GM12878 (cell line): ENCODE measurements around the gene SETD7. TPM values are rescaled to one million over a fixed set of nuclear protein-coding genes. Genes with fewer than 3 reads are reported as not detected.

Source experiments
- ATAC-seq: fragments of 200-7000 bp; cut with Tn5 transposase; 3 replicates; pipeline ENCODE4 v1.9.1; 2020; ENCODE audit warnings: mild to moderate bottlenecking, moderate library complexity
- BruUV-seq: library from RNA; stranded (reverse); fragments of 400-500 nt; replicated peaks from 2 replicates; lab custom pipeline; 2021; lab: Mats Ljungman, UMichigan
- CTCF ChIA-PET: fragments of 300-600 bp; sonication (Branson Sonifier 250); formaldehyde crosslinking; extraction: SDS; loops from one replicate; lab custom pipeline; 2021; ENCODE audit warnings: inconsistent platforms; lab: Yijun Ruan, JAX
- POLR2A ChIA-PET: fragments of 350-600 bp; formaldehyde crosslinking; extraction: SDS; loops from one replicate; lab custom pipeline; 2021; ENCODE audit warnings: inconsistent platforms; lab: Charles Lee
- RAD21 ChIA-PET: fragments of 300-600 bp; sonication (Branson Sonifier 250); formaldehyde crosslinking; loops from one replicate; lab custom pipeline; 2023; ENCODE audit warnings: antibody characterized with exemption; ENCODE audit not compliant: unreplicated experiment; lab: Charles Lee
- SMC1A ChIA-PET: fragments of 300-600 bp; sonication (Branson Sonifier 250); formaldehyde crosslinking; loops from one replicate; lab custom pipeline; 2023; ENCODE audit not compliant: unreplicated experiment, uncharacterized antibody; lab: Charles Lee
- DNase-seq: peaks from one replicate; pipeline ENCODE4 v3.0.0-alpha.2; 2011; ENCODE audit warnings: low read depth, low spot score
- FAIRE-seq: peaks from 3 replicates; lab custom pipeline; 2011; peaks lifted over from hg19 to GRCh38; lab: Jason Lieb, UNC
- H2AFZ ChIP-seq: 2 replicates; pipeline ENCODE4 v1.6.0; 2011; ENCODE audit warnings: low read depth, low read length, control low read depth; ENCODE audit not compliant: control insufficient read depth
- H3K27ac ChIP-seq: 2 replicates; pipeline ENCODE4 v1.5.1; 2011; ENCODE audit warnings: control low read depth; ENCODE audit not compliant: control insufficient read depth, insufficient read depth
- H3K27me3 ChIP-seq, 2 experiments: replicated peaks in 1 of 2; 2 replicates each; pipeline versions ENCODE4 v1.6.0 to v1.6.1; 2011; ENCODE audit warnings: low read length in 1 of 2; ENCODE audit not compliant: control insufficient read depth in 2 of 2, insufficient read depth in 2 of 2
- H3K36me3 ChIP-seq, 2 experiments: 2 replicates each; pipeline ENCODE4 v1.5.1; 2011; ENCODE audit warnings: low read length in 1 of 2; ENCODE audit not compliant: control insufficient read depth in 2 of 2, insufficient read depth in 2 of 2
- H3K4me1 ChIP-seq: 2 replicates; pipeline ENCODE4 v1.6.1; 2011; ENCODE audit warnings: mild to moderate bottlenecking, low read length, moderate library complexity, mixed read lengths; ENCODE audit not compliant: control insufficient read depth, insufficient read depth
- H3K4me2 ChIP-seq: 2 replicates; pipeline ENCODE4 v1.6.0; 2011; ENCODE audit warnings: control low read depth; ENCODE audit not compliant: control insufficient read depth, insufficient read depth
- H3K4me3 ChIP-seq: fragments of 200-600 bp; sonication (generic); 2 replicates; pipeline ENCODE4 v1.5.1; 2016
- H3K79me2 ChIP-seq: 2 replicates; pipeline ENCODE4 v1.6.0; 2011; ENCODE audit warnings: low read length; ENCODE audit not compliant: control insufficient read depth, insufficient read depth
- H3K9ac ChIP-seq: 2 replicates; pipeline ENCODE4 v1.8.0; 2011; ENCODE audit warnings: low read length, control low read depth, mixed read lengths; ENCODE audit not compliant: control insufficient read depth, insufficient read depth
- H3K9me3 ChIP-seq: replicated peaks from 3 replicates; pipeline ENCODE4 v1.5.1; 2011; ENCODE audit warnings: mild to moderate bottlenecking, low read length; ENCODE audit not compliant: control insufficient read depth, insufficient read depth
- H4K20me1 ChIP-seq: 2 replicates; pipeline ENCODE4 v1.6.0; 2011; ENCODE audit not compliant: control insufficient read depth, insufficient read depth
- ASH2L ChIP-seq: fragments of 300-600, 200-600 bp; sonication (generic); IDR thresholded peaks from 2 replicates; pipeline ENCODE4 v1.6.1; 2017; ENCODE audit warnings: low read depth, mild to moderate bottlenecking, borderline replicate concordance
- BACH1 ChIP-seq: fragments of 450-650 bp; IDR thresholded peaks from 2 replicates; pipeline ENCODE4 v1.6.1; 2017; ENCODE audit warnings: mild to moderate bottlenecking, borderline replicate concordance
- CBX3 ChIP-seq: fragments of 200-600 bp; sonication (generic); IDR thresholded peaks from 2 replicates; pipeline ENCODE4 v1.6.1; 2016; ENCODE audit warnings: low read depth, borderline replicate concordance
- HDAC2 ChIP-seq: fragments of 200-600 bp; sonication (generic); IDR thresholded peaks from 2 replicates; pipeline ENCODE4 v1.6.1; 2017
- MYC ChIP-seq: IDR thresholded peaks from 2 replicates; pipeline ENCODE4 v1.6.1; 2011; ENCODE audit warnings: mild to moderate bottlenecking, low read length, moderate library complexity, inconsistent platforms; ENCODE audit not compliant: insufficient read depth, insufficient replicate concordance, insufficient read length, severe bottlenecking
- NFYB ChIP-seq: IDR thresholded peaks from 2 replicates; pipeline ENCODE4 v1.6.1; 2011; ENCODE audit warnings: low read depth, mild to moderate bottlenecking, low read length, improper control_type of control experiment, moderate library complexity; ENCODE audit not compliant: insufficient read depth
- NR2C1 ChIP-seq: fragments of 450-650 bp; IDR thresholded peaks from 2 replicates; pipeline ENCODE4 v1.6.1; 2017; ENCODE audit warnings: antibody characterized with exemption, mild to moderate bottlenecking, moderate library complexity
- PML ChIP-seq: IDR thresholded peaks from 2 replicates; pipeline ENCODE4 v1.6.1; 2012; ENCODE audit warnings: low read length, inconsistent platforms
- TCF7 ChIP-seq: IDR thresholded peaks from 2 replicates; pipeline ENCODE4 v1.6.1; 2014; ENCODE audit warnings: antibody characterized with exemption, borderline replicate concordance
- WRNIP1 ChIP-seq: IDR thresholded peaks from 2 replicates; pipeline ENCODE4 v1.6.1; 2011; ENCODE audit warnings: low read depth, low read length, improper control_type of control experiment, borderline replicate concordance
- ZNF217 ChIP-seq: fragments of 450-650 bp; IDR thresholded peaks from 2 replicates; pipeline ENCODE4 v1.6.1; 2017; ENCODE audit warnings: antibody characterized with exemption, mild to moderate bottlenecking
- ZZZ3 ChIP-seq: IDR thresholded peaks from 2 replicates; pipeline ENCODE4 v1.6.1; 2011; ENCODE audit warnings: low read depth; ENCODE audit not compliant: control insufficient read depth, insufficient read length
- WGBS: methylation state at CpG from one replicate; pipeline ENCODE4 v1.1.6; 2016; ENCODE audit warnings: low lambda C conversion rate; ENCODE audit not compliant: insufficient replicate concordance, insufficient coverage; ENCODE audit errors: missing lambda C conversion rate; 5-methylcytosine and 5-hydroxymethylcytosine counted together
- in situ Hi-C: fragments of 300-500 bp; cut with MboI; formaldehyde crosslinking; loops from 9 replicates; pipeline ENCODE4 v1.14.3; 2018; ENCODE audit warnings: mixed read lengths
- intact Hi-C: fragments of 100-400 bp; cut with micrococcal nuclease; formaldehyde crosslinking; loops from one replicate; pipeline ENCODE4 v1.14.2; 2022; ENCODE audit not compliant: unreplicated experiment
- polyA plus RNA-seq, 11 experiments: library from polyadenylated mRNA; depleted of rRNA in 4 of 11; unstranded in 6 of 11; stranded (reverse) in 5 of 11; fragments of >200 nt; fragmentation: Nextera tagmentation in 4 of 11; fragmentation: Illumina TruSeq in 1 of 11; extraction: Ambion mirVana in 4 of 11; extraction: Trizol in 1 of 11; gene quantifications; 1 replicate in 1 of 11; 2 replicates in 10 of 11; pipeline versions ENCODE4 v1.2.1 to v1.2.3, GENCODE V29; 2011 to 2016; ENCODE audit warnings: inconsistent platforms in 2 of 11, missing spikeins in 2 of 11, low read depth in 1 of 11
- total RNA-seq, 4 experiments: library from RNA; depleted of rRNA in 3 of 4; stranded (reverse); fragments of >200 nt in 3 of 4; fragmentation: Illumina TruSeq in 1 of 4; extraction: Trizol in 1 of 4; gene quantifications; 2 replicates each; pipeline versions ENCODE4 v1.2.1 to v1.2.3, GENCODE V29; 2013 to 2021
- TF ChIP-seq, protein P1 (sequence below): fragments of 450-650 bp; IDR thresholded peaks from 2 replicates; pipeline ENCODE4 v1.6.1; 2017; ENCODE audit warnings: borderline replicate concordance
- TF ChIP-seq, protein P2 (sequence below): IDR thresholded peaks from 2 replicates; pipeline ENCODE4 v1.6.1; 2011; ENCODE audit warnings: low read depth, mild to moderate bottlenecking, low read length, moderate library complexity, borderline replicate concordance; ENCODE audit errors: extremely low read depth
- TF ChIP-seq, protein P3 (sequence below): fragments of 150-350 bp; IDR thresholded peaks from 2 replicates; pipeline ENCODE4 v1.6.1; 2016; ENCODE audit warnings: low read depth, low read length
- TF ChIP-seq, protein P4 (sequence below): fragments of 450-650 bp; IDR thresholded peaks from 2 replicates; pipeline ENCODE4 v1.6.1; 2017; ENCODE audit warnings: mild to moderate bottlenecking, moderate library complexity

SETD7 gene
- total and polyA plus RNA-seq, 10 of the 15 experiments (the other 5 are each of a cell fraction or from before 2014, with no cell fraction given), result 0.03 to 0.82 (median 0.44) TPM

DNA sequence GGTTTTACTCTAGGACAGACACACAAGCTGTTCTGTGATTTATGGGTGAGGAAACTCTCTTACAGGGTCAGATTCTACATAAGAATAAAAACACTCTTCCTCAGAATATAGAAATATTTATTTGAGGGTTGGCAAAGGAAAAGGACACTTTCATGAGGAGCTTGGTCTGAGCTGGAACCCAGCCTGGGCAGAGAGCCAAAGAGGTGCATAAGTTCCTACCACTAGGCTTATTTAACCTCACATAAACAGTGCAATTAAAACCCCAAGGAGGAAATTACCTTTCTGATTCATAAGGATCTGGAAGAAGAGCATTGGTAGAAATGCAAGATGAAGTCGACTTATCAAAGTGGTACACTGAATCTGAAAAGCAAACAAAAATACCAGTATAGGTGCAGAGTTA lies 32.9 kb downstream of the SETD7 start:
- no TSS peak for BruUV-seq
- H3K4me1 ChIP-seq, result peaks cover 45% of the 10 kb centered on the region
- H2AFZ ChIP-seq, result no peak overlapping the region
- SMC1A ChIA-PET, result no interaction called here
- in situ Hi-C loops (no loop called here), intact Hi-C loops (no loop called here)
- H3K9ac ChIP-seq, result no peak overlapping the region
- POLR2A ChIA-PET, result no interaction called here
- RAD21 ChIA-PET, result interaction anchor here (1.0 kb wide), 1 partner anchor 16 kb away, joined by 3 read pairs; no protein-coding TSS in a partner anchor
- no peak overlapping the region for H3K4me2 ChIP-seq
- DNase-seq, result no peak
- no peak overlapping the region for H3K27ac ChIP-seq
- no peaks in the 10 kb centered on the region for H3K79me2 ChIP-seq
- no peak for ATAC-seq
- no peak overlapping the region for H3K4me3 ChIP-seq
- H3K36me3 ChIP-seq, result no peaks in the 10 kb centered on the region
- no peaks in the 10 kb centered on the region for H4K20me1 ChIP-seq
- CTCF ChIA-PET, result interaction anchor here (1.1 to 2.2 kb wide), 5 partner anchors 8 to 107 kb away, joined by 3 to 7 read pairs (median 5); no protein-coding TSS in a partner anchor
- H3K9me3 ChIP-seq, result no peaks in the 10 kb centered on the region
- no peak for FAIRE-seq
- H3K27me3 ChIP-seq, result no peaks in the 10 kb centered on the region
- 0% methylated on average over 1 of the region's 1 CpG for WGBS
- no peak for TF ChIP-seq NFYB
- no peak for TF ChIP-seq WRNIP1
- TF ChIP-seq ZZZ3, result no peak
- TF ChIP-seq TCF7, result no peak
- TF ChIP-seq, protein P1, sequence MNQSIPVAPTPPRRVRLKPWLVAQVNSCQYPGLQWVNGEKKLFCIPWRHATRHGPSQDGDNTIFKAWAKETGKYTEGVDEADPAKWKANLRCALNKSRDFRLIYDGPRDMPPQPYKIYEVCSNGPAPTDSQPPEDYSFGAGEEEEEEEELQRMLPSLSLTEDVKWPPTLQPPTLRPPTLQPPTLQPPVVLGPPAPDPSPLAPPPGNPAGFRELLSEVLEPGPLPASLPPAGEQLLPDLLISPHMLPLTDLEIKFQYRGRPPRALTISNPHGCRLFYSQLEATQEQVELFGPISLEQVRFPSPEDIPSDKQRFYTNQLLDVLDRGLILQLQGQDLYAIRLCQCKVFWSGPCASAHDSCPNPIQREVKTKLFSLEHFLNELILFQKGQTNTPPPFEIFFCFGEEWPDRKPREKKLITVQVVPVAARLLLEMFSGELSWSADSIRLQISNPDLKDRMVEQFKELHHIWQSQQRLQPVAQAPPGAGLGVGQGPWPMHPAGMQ, result no peak
- no peak for TF ChIP-seq BACH1
- TF ChIP-seq ASH2L, result no peak
- TF ChIP-seq PML, result no peak
- TF ChIP-seq ZNF217, result no peak
- no peak for TF ChIP-seq HDAC2
- TF ChIP-seq, protein P2, sequence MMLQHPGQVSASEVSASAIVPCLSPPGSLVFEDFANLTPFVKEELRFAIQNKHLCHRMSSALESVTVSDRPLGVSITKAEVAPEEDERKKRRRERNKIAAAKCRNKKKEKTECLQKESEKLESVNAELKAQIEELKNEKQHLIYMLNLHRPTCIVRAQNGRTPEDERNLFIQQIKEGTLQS, result no peak
- TF ChIP-seq, protein P3, sequence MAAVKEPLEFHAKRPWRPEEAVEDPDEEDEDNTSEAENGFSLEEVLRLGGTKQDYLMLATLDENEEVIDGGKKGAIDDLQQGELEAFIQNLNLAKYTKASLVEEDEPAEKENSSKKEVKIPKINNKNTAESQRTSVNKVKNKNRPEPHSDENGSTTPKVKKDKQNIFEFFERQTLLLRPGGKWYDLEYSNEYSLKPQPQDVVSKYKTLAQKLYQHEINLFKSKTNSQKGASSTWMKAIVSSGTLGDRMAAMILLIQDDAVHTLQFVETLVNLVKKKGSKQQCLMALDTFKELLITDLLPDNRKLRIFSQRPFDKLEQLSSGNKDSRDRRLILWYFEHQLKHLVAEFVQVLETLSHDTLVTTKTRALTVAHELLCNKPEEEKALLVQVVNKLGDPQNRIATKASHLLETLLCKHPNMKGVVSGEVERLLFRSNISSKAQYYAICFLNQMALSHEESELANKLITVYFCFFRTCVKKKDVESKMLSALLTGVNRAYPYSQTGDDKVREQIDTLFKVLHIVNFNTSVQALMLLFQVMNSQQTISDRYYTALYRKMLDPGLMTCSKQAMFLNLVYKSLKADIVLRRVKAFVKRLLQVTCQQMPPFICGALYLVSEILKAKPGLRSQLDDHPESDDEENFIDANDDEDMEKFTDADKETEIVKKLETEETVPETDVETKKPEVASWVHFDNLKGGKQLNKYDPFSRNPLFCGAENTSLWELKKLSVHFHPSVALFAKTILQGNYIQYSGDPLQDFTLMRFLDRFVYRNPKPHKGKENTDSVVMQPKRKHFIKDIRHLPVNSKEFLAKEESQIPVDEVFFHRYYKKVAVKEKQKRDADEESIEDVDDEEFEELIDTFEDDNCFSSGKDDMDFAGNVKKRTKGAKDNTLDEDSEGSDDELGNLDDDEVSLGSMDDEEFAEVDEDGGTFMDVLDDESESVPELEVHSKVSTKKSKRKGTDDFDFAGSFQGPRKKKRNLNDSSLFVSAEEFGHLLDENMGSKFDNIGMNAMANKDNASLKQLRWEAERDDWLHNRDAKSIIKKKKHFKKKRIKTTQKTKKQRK, result no peak
- no peak for TF ChIP-seq CBX3
- TF ChIP-seq NR2C1, result no peak
- TF ChIP-seq, protein P4, sequence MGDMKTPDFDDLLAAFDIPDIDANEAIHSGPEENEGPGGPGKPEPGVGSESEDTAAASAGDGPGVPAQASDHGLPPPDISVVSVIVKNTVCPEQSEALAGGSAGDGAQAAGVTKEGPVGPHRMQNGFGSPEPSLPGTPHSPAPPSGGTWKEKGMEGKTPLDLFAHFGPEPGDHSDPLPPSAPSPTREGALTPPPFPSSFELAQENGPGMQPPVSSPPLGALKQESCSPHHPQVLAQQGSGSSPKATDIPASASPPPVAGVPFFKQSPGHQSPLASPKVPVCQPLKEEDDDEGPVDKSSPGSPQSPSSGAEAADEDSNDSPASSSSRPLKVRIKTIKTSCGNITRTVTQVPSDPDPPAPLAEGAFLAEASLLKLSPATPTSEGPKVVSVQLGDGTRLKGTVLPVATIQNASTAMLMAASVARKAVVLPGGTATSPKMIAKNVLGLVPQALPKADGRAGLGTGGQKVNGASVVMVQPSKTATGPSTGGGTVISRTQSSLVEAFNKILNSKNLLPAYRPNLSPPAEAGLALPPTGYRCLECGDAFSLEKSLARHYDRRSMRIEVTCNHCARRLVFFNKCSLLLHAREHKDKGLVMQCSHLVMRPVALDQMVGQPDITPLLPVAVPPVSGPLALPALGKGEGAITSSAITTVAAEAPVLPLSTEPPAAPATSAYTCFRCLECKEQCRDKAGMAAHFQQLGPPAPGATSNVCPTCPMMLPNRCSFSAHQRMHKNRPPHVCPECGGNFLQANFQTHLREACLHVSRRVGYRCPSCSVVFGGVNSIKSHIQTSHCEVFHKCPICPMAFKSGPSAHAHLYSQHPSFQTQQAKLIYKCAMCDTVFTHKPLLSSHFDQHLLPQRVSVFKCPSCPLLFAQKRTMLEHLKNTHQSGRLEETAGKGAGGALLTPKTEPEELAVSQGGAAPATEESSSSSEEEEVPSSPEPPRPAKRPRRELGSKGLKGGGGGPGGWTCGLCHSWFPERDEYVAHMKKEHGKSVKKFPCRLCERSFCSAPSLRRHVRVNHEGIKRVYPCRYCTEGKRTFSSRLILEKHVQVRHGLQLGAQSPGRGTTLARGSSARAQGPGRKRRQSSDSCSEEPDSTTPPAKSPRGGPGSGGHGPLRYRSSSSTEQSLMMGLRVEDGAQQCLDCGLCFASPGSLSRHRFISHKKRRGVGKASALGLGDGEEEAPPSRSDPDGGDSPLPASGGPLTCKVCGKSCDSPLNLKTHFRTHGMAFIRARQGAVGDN, result no peak
- TF ChIP-seq MYC, result no peak
